CD4-positive, alpha-beta T cell (primary cell): ENCODE measurements around the gene CORO7. TPM values are rescaled to one million over a fixed set of nuclear protein-coding genes. Genes with fewer than 3 reads are reported as not detected.

ENCODE experiments used
- ATAC-seq: fragments of 200-7000 bp; cut with Tn5 transposase; one replicate; pipeline ENCODE4 v1.10.0; 2022; ENCODE audit warnings: mild to moderate bottlenecking; ENCODE audit not compliant: poor library complexity
- CTCF ChIA-PET: fragments of 350-600 bp; sonication (Branson Sonifier 250); formaldehyde crosslinking; loops from one replicate; lab custom pipeline; 2021; ENCODE audit warnings: antibody characterized with exemption, inconsistent platforms; lab: Charles Lee
- POLR2A ChIA-PET: fragments of 350-600 bp; sonication (Branson Sonifier 250); formaldehyde crosslinking; loops from one replicate; lab custom pipeline; 2021; ENCODE audit warnings: antibody characterized with exemption, inconsistent platforms; lab: Charles Lee
- DNase-seq, 14 experiments: peaks; one replicate each; pipeline ENCODE4 v3.0.0-alpha.2; 2013 to 2020; ENCODE audit warnings: mixed read lengths in 2 of 14
- H3K27ac ChIP-seq, 2 donors: one replicate each; pipeline versions ENCODE4 v1.5.1 to v1.7.0; 2013; ENCODE audit warnings: low read length in 2 of 2, low read depth in 1 of 2, mild to moderate bottlenecking in 1 of 2
- H3K27me3 ChIP-seq, 2 experiments: 1 replicate in 1 of 2; 2 replicates in 1 of 2; pipeline versions ENCODE4 v1.6.1 to v1.7.0; 2013; ENCODE audit warnings: low read length in 2 of 2, control low read depth in 1 of 2, mild to moderate bottlenecking in 1 of 2, moderate library complexity in 1 of 2; ENCODE audit not compliant: insufficient read depth in 2 of 2, control insufficient read depth in 1 of 2
- H3K36me3 ChIP-seq: one replicate; pipeline ENCODE4 v1.6.1; 2013; ENCODE audit warnings: low read length, control low read depth; ENCODE audit not compliant: insufficient read depth
- H3K4me1 ChIP-seq: one replicate; pipeline ENCODE4 v1.6.1; 2013; ENCODE audit warnings: low read length, control low read depth; ENCODE audit not compliant: insufficient read depth
- H3K4me3 ChIP-seq: one replicate; pipeline ENCODE4 v1.5.1; 2013; ENCODE audit warnings: mild to moderate bottlenecking, low read length, moderate library complexity
- H3K9me3 ChIP-seq, 2 experiments: 1 replicate in 1 of 2; 2 replicates in 1 of 2; pipeline versions ENCODE4 v1.6.1 to v1.7.0; 2013; ENCODE audit warnings: low read length in 2 of 2, mild to moderate bottlenecking in 2 of 2, control low read depth in 1 of 2, moderate library complexity in 1 of 2; ENCODE audit not compliant: control insufficient read depth in 1 of 2, insufficient read depth in 1 of 2
- H3K27ac Mint-ChIP-seq: one replicate; pipeline ENCODE4 v1.8.0; 2020; ENCODE audit warnings: mixed read lengths
- H3K27me3 Mint-ChIP-seq: one replicate; pipeline ENCODE4 v1.8.0; 2021; ENCODE audit warnings: mixed read lengths
- H3K36me3 Mint-ChIP-seq: one replicate; pipeline ENCODE4 v1.8.0; 2021; ENCODE audit warnings: low read depth, mixed read lengths
- H3K4me1 Mint-ChIP-seq: one replicate; pipeline ENCODE4 v1.8.0; 2021; ENCODE audit warnings: low read depth, mixed read lengths
- H3K4me3 Mint-ChIP-seq: one replicate; pipeline ENCODE4 v1.8.0; 2020; ENCODE audit warnings: mild to moderate bottlenecking, mixed read lengths
- H3K9me3 Mint-ChIP-seq: one replicate; pipeline ENCODE4 v1.8.0; 2020; ENCODE audit warnings: mixed read lengths
- intact Hi-C, 2 experiments: fragments of 100-400 bp; cut with DNase I in 1 of 2; cut with micrococcal nuclease in 1 of 2; formaldehyde crosslinking; loops; one replicate each; pipeline versions ENCODE4 v1.15.1 to v1.9.0; 2023 to 2025; cut with DNase I, micrococcal nuclease
- total RNA-seq, 174 experiments: library from RNA in 2 of 174; stranded (reverse) in 2 of 174; gene quantifications; one replicate each; pipeline ENCODE4 v1.2.3 and lab custom pipeline; 2021 to 2026
- TF ChIP-seq, protein P1 (sequence below): fragments of 200-600 bp; IDR thresholded peaks from one replicate; pipeline ENCODE4 v1.8.0; 2022; ENCODE audit warnings: antibody characterized with exemption, mild to moderate bottlenecking

Gene CORO7
- total RNA-seq, 2 experiments from 2014 or later = 801 to 805 TPM

DNA sequence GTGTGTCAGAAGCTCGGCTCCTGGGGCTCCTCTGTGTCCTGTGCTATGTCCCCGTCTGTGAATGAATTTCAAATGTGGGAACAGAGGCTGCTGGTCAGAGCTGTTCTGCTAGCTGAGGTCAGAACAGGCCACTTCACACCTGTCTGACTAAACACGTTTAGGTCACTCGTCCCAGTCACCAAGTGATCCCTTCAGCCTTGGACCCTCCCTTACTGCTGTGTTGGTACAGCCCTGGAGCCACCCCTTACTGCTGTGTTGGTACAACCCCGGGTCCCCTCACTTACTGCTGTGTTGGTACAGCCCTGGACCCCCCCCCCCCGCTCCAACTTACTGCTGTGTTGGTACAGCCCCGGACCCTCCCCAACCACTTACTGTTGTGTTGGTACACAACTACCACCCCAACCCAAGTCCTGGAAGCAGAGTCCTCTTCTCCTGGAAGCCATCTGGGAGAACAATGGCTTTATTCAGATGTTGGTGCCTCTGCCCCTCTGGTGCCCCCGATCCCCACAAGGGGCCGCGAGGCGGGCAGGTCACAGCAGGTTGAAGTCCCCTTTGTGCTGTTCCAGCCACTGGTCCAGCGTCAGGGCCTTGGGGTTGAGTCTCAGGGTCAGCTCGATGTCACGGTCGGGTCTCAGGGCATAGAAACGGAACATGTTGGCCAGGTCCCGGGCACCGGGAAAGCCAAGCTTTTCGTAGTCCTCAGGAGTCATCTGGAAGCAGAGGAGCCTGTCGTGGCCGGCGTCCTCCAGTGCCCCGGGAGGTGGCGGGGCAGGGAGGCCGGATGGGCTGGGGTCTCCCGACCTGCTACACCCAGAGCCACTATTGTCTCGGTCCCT is 45.1 kb upstream of the CORO7 start:
- H3K9me3 Mint-ChIP-seq = no peaks in the 10 kb centered on the region
- H3K27me3 Mint-ChIP-seq = no peaks in the 10 kb centered on the region
- intact Hi-C loops = loop anchor here in 1 of 2 experiments (1.0 kb wide), 1 partner anchor 102 kb away; no protein-coding TSS in a partner anchor
- H3K4me3 ChIP-seq = no peak overlapping the region
- ATAC-seq (no peak), DNase-seq (no peak)
- no peak overlapping the region for H3K4me3 Mint-ChIP-seq
- no peaks in the 10 kb centered on the region for H3K9me3 ChIP-seq
- peaks cover 32% of the 10 kb centered on the region for H3K4me1 ChIP-seq
- no peak overlapping the region for H3K27ac ChIP-seq
- POLR2A ChIA-PET = interaction anchor here (2.5 kb wide), 1 partner anchor 15 kb away, joined by 13 read pairs; the partner anchor contains the start of gene HMOX2
- CTCF ChIA-PET = interaction anchor here (1.4 kb wide), 1 partner anchor 46 kb away, joined by 3 read pairs; no protein-coding TSS in a partner anchor
- H3K36me3 Mint-ChIP-seq = peaks cover 61% of the 10 kb centered on the region
- TF ChIP-seq, protein P1, sequence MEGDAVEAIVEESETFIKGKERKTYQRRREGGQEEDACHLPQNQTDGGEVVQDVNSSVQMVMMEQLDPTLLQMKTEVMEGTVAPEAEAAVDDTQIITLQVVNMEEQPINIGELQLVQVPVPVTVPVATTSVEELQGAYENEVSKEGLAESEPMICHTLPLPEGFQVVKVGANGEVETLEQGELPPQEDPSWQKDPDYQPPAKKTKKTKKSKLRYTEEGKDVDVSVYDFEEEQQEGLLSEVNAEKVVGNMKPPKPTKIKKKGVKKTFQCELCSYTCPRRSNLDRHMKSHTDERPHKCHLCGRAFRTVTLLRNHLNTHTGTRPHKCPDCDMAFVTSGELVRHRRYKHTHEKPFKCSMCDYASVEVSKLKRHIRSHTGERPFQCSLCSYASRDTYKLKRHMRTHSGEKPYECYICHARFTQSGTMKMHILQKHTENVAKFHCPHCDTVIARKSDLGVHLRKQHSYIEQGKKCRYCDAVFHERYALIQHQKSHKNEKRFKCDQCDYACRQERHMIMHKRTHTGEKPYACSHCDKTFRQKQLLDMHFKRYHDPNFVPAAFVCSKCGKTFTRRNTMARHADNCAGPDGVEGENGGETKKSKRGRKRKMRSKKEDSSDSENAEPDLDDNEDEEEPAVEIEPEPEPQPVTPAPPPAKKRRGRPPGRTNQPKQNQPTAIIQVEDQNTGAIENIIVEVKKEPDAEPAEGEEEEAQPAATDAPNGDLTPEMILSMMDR = no peak
- H3K4me1 Mint-ChIP-seq = peaks cover 20% of the 10 kb centered on the region
- H3K27me3 ChIP-seq = no peaks in the 10 kb centered on the region
- peak overlapping the region; percentile 51 for H3K27ac Mint-ChIP-seq
- H3K36me3 ChIP-seq = peaks cover 58% of the 10 kb centered on the region

DNA sequence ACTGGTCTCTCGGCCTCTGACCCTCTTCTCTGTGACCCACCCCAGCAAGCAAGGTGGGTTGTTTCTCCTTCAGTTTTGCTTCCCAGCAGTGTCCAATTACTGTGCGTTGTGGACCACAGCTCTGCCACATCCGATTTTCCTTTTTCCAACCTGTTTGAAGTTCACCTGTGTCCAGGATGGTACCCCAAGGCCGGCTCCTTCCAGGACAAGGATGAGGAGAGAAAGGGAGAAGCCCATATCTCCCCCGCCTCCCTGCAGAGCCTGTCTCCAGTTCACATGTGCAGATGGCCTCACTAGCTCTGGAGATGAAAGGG is 44.5 kb upstream of the CORO7 start:
- Histone ChIP-seq H3K4me3 (no peak overlapping the region), H3K27ac (peak overlapping the region in 1 of 2 donors; percentile 13), H3K36me3 (peaks cover 58% of the 10 kb centered on the region), H3K4me1 (peaks cover 27% of the 10 kb centered on the region), H3K9me3 (no peaks in the 10 kb centered on the region), H3K27me3 (no peaks in the 10 kb centered on the region)
- Mint-ChIP-seq H3K27me3 (no peaks in the 10 kb centered on the region), H3K4me3 (no peak overlapping the region), H3K9me3 (no peaks in the 10 kb centered on the region), H3K27ac (peak overlapping the region; percentile 51), H3K36me3 (peaks cover 61% of the 10 kb centered on the region), H3K4me1 (peaks cover 14% of the 10 kb centered on the region)
- intact Hi-C loops = loop anchor here in 1 of 2 experiments (1.0 kb wide), 1 partner anchor 102 kb away; no protein-coding TSS in a partner anchor
- ATAC-seq (no peak), DNase-seq (no peak)
- ChIA-PET POLR2A (interaction anchor here (2.5 kb wide), 1 partner anchor 15 kb away, joined by 13 read pairs; the partner anchor contains the start of gene HMOX2), CTCF (interaction anchor here (1.4 kb wide), 1 partner anchor 46 kb away, joined by 3 read pairs; no protein-coding TSS in a partner anchor)
- TF ChIP-seq, protein P1 = no peak

DNA sequence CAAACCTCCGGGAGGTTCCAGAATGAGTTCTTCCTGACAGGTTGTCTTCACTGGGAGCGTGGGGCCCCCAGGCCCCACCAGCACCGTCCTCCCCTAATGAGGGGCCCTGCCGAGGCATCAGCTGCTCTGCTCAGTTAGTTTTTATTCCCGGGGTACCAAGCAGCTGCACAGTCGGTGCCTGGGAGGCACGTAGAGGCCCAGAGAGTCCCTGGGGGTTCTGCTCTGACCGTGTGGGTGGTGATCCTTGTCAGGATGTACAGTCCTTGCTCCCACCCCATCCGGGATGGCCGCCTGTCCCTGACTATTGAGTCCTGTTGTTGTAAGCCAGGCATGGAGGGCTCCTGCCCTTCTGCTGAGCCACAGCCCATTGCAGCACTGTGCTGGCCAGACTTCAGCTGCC is 39.6 kb upstream of the CORO7 start:
- TF ChIP-seq, protein P1 = no peak
- no peaks in the 10 kb centered on the region for H3K27me3 ChIP-seq
- H3K36me3 ChIP-seq = peaks cover 62% of the 10 kb centered on the region
- intact Hi-C loops = no loop called here
- Mint-ChIP-seq H3K36me3 (peaks cover 77% of the 10 kb centered on the region), H3K9me3 (no peaks in the 10 kb centered on the region), H3K27ac (no peak overlapping the region), H3K4me3 (no peak overlapping the region), H3K27me3 (no peaks in the 10 kb centered on the region), H3K4me1 (peaks cover 8% of the 10 kb centered on the region)
- H3K4me3 ChIP-seq = no peak overlapping the region
- POLR2A ChIA-PET = no interaction called here
- CTCF ChIA-PET = interaction anchor here (1.1 kb wide), 1 partner anchor 93 kb away, joined by 3 read pairs; no protein-coding TSS in a partner anchor
- H3K4me1 ChIP-seq = peaks cover 18% of the 10 kb centered on the region
- DNase-seq = no peak
- no peak for ATAC-seq
- H3K27ac ChIP-seq = no peak overlapping the region
- H3K9me3 ChIP-seq = no peaks in the 10 kb centered on the region
